ENCODE measurements around the gene SIRT4.

Gene SIRT4

DNA sequence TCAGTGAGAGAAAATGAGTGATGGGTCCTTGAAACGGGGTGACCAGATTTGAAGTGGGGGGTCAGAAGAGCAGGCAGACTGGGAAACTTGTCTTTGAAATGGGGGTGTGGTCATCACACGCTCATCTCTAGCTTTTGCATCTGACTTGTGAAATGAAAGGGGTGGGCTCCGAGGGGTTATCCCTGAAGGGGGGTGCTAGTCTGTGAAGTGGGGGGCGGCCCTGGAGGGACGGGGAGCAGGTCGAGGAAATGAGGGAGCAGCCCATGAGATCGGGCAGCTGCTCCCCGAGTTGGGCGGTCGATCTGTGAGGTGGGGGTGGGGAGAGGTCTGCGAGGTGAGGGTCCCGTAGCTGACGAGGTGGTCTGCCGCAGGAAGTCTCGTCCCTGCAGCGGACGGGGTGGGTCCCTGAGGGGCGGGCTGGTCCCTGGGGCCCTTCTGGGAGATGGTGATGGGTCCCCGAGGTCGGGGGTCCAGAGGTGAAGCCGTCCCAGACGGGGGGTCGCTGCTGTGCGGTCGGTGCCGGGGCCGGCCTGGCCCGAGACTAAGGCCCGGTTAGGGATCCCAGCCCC lies 37.1 kb upstream of the SIRT4 start:
- TF ChIP-seq, protein P1, sequence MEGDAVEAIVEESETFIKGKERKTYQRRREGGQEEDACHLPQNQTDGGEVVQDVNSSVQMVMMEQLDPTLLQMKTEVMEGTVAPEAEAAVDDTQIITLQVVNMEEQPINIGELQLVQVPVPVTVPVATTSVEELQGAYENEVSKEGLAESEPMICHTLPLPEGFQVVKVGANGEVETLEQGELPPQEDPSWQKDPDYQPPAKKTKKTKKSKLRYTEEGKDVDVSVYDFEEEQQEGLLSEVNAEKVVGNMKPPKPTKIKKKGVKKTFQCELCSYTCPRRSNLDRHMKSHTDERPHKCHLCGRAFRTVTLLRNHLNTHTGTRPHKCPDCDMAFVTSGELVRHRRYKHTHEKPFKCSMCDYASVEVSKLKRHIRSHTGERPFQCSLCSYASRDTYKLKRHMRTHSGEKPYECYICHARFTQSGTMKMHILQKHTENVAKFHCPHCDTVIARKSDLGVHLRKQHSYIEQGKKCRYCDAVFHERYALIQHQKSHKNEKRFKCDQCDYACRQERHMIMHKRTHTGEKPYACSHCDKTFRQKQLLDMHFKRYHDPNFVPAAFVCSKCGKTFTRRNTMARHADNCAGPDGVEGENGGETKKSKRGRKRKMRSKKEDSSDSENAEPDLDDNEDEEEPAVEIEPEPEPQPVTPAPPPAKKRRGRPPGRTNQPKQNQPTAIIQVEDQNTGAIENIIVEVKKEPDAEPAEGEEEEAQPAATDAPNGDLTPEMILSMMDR (IDR thresholded peaks at IDR 0.05; ENCODE audit: low read depth, low read length, missing control alignments) = no peak
- DNase-seq (ENCODE audit: extremely low read depth, low read depth) = no peak
- H3K4me3 ChIP-seq (replicated peaks; ENCODE audit: low read depth, low read length) = peak overlapping the region; percentile 70

DNA sequence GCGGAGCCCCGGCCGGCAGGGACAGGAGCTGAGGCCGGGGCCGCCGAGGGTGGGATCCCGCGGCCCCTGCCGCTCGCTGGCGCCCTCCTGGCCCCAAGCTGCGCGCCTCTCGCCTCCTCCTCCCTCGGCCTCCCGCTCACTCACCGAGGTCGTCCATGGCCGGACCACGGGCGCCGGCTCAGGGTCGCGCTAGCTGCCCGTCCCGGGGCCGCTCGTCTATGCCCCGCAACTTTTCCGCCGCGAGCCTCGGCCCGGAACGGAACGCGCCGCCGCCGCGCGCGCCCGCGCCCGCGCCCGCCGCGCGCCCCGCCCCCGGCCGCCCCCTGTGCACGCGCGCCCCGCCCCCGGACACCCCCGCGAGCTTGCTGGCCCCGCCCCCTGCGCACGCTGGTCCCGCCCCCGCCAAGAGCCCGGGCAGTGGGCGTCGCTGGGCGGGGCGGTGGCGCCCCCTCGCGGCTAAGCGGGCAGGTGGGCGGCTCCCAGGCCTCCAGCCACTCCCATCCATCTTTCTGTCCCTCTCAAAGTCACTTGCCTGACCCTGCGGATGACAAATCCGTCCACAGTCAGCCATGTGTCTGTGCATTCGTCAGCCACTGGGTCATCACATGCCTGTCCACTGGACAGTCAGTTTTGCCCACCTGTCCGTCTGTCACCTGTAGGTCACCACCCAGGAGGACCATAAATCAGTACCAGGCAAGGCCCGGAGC lies 36.5 kb upstream of the SIRT4 start, which contains the start of gene PXN:
Gene PXN (minus strand): TSS at position 258 of the 707 bp plus-strand sequence. CDS start 101 bp downstream, at position 157.
- TF ChIP-seq, protein P1 (IDR thresholded peaks at IDR 0.05; ENCODE audit: low read depth, low read length, missing control alignments) = peak; percentile 72
- DNase-seq (ENCODE audit: extremely low read depth, low read depth) = no peak
- peak within 1 kb of the TSS; percentile 70 for H3K4me3 ChIP-seq (replicated peaks; ENCODE audit: low read depth, low read length)

DNA sequence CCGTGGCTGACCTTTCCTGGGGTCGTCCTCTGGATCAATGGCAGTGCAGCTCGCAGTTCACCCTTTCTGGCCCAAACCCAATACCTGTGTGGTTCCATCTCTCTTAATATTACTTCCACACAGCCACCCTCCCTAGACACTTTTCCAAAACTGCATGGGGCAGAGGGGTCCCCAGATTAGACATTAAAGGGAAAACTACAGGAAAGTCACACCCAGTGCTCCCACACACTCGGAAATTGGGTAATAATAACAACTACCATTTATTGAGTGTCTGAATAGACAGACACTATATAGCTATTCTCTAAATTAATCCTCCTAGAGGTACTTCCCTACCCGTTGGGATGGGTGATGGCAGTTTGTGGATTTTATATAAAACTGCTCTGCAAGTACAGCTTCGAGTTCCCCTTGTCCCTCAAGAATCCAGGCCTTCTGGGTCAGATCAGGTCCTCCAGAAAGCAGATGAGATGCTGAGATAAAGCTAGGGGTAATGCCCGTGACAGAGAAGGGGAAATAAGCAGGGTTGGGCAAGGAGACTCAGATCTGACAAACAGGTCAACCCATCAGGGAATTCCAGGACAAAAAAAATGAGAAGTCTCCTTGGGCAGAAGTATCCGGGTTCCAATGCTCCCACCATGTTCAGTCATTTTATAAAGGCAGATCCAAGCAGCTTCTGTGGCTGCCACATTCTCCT lies 35.8 kb upstream of the SIRT4 start:
- no peak for DNase-seq (ENCODE audit: extremely low read depth, low read depth)
- TF ChIP-seq, protein P1 (IDR thresholded peaks at IDR 0.05; ENCODE audit: low read depth, low read length, missing control alignments) = no peak
- no peak overlapping the region for H3K4me3 ChIP-seq (replicated peaks; ENCODE audit: low read depth, low read length)

DNA sequence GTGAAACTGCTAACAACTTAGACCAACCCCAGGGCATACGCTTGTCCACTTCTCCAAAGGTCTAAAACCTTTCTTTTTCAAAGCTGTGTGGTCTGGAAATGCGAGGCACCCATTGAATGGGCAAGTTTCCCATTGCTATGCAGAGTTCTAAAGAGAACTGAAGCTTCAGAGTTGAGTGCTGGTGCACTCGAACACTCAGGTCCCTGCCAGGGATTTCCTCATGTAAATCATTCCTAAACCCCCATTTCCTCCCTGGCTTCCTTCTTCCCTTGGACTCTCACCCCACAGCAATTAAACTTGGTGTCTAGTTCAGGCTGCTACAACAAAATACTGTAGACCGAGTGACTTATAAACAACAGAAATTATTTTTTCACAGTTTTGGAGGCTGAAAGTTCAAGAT lies 34.4 kb upstream of the SIRT4 start:
- DNase-seq (ENCODE audit: extremely low read depth, low read depth) = no peak
- H3K4me3 ChIP-seq (replicated peaks; ENCODE audit: low read depth, low read length) = no peak overlapping the region
- TF ChIP-seq, protein P1 (IDR thresholded peaks at IDR 0.05; ENCODE audit: low read depth, low read length, missing control alignments) = no peak

DNA sequence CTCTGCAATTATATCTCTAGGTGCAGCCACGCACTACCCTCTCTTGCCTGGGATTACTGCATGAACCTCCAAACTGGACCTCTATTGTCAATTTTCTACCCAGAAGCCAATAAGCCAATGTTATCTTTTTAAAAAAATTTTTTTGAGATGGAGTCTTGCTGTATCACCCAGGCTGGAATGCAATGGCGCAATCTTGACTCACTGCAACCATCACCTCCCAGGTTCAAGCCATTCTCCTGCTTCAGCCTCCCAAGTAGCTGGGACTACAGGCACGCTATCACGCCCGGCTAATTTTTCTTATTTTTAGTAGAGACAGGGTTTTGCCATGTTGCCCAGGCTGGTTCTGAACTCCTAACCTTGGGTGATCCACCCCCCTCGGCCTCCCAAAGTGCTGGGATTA lies 25.4 kb upstream of the SIRT4 start:
- no peak overlapping the region for H3K4me3 ChIP-seq (replicated peaks; ENCODE audit: low read depth, low read length)
- no peak for DNase-seq (ENCODE audit: extremely low read depth, low read depth)
- TF ChIP-seq, protein P1 (IDR thresholded peaks at IDR 0.05; ENCODE audit: low read depth, low read length, missing control alignments) = no peak

DNA sequence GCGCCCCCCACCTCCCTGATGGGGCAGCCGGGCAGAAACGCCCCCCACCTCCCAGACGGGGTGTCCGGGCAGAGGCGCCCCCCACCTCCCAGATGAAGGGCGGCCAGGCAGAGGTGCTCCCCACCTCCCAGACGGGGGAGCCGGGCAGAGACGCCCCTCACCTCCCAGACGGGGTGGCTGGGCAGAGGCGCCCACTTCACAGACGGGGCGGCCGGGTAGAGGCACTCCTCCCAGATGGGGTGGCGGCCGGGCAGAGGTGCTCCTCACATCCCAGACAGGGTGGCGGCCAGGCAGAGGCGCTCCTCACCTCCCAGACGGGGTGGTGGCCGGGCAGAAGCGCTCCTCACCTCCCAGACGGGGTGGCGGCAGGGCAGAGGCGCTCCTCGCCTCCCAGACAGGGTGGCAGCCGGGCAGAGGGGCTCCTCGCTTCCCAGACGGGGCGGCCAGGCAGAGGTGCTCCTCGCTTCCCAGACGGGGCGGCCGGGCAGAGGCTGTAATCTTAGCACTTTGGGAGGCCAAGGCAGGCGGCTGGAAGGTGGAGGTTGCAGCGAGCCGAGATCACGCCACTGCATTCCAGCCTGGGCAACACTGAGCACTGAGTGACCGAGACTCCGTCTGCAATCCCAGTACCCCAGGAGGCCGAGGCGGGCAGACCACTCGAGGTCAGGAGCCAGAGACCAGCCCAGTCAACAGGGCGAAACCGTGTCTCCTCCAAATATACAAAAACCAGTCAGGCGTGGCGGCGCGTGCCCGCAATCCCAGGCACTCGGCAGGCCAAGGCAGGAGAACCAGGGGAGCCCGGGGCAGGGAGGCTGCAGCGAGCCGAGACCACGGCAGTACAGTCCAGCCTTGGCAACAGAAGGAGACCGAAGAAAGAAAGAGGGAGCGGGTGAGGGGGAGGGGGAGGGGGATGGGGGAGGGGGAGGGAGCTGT lies 23.7 kb upstream of the SIRT4 start:
- DNase-seq (ENCODE audit: extremely low read depth, low read depth) = no peak
- no peak overlapping the region for H3K4me3 ChIP-seq (replicated peaks; ENCODE audit: low read depth, low read length)
- TF ChIP-seq, protein P1 (IDR thresholded peaks at IDR 0.05; ENCODE audit: low read depth, low read length, missing control alignments) = no peak

All from HFF-Myc (cell line).